Embryonic facial prominence (tissue), 1 donor: ENCODE results near the gene DCAF12.
"Not testable (repeated sequence)": the region's sequence is repeated elsewhere in the genome, so short reads cannot be mapped to it uniquely, and the experiment has no call there.

Experiments
- DNase-seq: peaks from one replicate; pipeline ENCODE4 v3.0.0-alpha.2; 2016; ENCODE audit errors: extremely low spot score

The DCAF12 gene

DNA sequence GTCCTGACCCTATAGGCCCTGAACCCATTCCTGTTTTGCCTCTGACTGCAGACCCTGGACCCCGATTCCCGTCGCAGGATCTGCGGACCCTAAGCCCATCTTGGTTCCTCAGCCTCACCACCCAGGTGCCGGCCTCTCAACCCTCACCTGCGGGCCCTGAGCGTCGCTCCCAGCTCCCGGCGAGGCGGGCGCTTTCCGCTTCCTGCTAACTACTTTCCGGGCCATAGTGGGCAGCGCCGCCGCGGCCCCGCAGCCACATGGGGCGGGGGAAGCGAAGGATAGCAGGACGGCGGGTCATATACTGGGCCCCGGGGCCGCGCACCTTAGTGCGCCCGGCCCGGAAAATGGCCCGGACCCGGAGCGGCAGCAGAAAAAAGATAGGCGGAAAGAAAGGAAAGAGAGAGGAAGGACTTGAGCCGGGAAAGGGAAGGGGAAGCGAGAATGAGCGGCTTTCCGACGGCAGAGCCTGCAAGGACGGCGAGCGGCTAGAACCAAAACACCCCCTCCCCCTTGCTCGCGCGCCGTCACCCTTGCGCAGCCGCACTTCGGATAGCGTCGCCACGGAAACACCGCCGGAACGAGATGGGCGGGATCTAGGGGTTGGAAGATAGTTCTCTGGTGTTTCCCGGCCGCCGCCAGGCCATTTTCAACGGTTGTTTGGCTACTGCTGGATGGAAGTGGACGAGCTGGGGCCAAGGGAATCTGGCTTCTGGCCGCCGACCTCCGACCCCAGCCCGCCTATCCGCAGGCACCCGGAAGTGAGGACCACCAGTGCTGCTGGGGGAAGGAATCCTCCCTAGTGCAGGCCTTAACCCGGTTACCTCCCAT is at the start of gene DCAF12:
Gene DCAF12, minus strand, starts transcription at position 492 of the 828 bp plus-strand sequence. Its CDS starts 267 bp downstream, at position 225.
- DNase-seq: peak; percentile 88

DNA sequence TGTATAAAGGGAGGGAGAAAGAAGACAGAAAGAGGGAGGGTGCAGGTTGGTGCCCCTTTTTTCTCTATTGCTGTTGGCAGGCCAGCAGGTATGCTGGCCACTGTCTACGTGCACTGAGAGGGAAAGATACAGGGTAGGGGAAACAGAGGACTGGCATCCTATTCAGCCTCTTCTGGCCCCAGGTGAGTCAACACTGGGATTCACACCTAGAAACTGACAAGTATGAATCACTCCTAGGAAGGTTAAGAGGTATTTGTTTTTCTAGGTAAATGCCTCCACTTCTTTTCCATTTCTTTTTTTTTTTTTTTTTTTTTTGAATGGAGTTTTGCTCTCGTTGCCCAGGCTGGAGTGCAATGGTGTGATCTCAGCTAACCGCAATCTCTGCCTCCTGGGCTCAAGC is 49.6 kb upstream of the DCAF12 start:
- no peak for DNase-seq

DNA sequence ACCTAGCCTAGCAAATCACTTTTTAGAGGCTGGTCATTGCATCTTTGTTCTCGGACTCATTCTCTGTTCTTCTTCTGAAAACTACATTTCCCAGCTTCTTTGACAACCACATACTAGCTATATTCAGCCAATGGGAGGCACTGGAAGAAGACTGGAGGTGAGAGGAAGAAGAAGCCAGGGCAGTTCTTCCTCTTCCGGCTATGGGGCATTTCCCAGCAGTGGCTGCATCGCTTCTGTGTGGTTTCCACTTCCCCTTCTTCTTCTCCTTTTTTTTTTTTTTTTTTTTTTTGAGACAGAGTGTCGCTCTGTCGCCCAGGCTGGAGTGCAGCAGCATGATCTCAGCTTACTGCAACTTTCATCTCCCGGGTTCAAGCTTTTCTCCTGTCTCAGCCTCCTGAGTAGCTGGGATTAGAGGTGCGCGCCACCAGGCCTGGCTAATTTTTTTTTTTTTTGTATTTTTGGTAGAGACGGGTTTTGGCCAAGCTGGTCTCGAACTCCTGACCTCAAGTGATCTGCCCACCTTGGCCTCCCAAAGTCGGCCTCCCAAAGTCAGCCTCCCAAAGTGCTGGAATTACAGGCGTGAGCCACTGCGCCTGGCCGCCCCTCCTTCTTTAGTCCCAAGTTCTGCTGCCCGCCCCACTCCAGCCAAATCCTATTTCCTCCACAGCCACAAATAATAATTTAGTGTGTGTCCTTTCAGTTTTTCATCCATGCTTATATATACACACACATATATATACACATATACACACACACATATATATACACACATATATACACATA is 45.4 kb upstream of the DCAF12 start:
- no peak for DNase-seq

DNA sequence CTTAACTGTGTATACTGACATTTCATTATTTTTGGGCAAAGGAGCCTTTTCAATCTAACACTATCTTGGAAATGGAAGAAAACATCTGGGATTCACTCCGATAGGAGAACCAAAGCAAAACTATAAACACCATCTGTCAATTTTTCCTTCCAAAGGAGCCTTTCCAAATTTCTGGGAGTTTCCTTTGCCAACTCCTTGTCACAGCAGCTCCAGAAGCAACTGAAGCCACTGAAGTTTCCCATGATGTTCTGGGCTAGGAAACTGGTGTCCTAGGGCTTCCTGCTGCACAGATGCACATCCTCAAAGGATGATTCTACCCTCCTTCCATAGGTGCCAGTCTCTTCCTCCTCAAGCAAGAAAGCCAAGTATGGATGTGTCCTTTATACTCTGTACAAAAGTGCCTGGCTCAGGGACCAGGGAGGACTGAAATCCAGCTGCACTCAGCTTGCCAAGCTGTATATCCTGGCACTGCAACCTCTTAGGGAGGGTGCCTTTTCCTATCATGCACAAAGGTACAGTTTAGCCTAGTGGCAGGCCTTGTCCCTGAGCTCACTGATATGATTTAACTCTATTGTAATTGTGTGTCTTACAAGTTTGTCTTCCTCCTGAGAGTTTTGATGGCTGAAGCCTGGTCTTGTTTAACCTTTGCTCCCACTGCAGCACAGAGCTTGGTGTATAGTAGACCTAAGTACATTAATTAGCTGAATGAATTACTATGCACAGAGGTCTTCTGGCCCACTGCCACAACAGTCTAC is 43.9 kb upstream of the DCAF12 start:
- no peak for DNase-seq

DNA sequence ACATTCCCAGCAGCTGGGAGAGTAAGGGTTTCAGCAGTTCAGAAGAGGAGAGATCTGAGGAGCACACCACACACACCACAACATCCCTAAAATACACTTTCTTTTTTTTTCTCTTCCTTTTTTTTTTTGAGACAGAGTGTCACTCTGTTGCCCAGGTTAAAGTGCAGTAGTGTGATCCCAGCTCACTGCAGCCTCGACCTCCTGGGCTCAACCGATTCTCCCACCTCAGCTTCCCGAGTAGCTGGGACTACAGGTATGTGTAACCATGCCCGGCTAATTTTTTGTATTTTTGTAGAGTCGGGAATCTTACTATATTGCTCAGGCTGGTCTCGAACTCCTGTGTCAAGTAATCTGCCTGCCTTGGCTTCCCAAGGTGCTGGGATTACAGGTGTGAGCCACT is 42.6 kb upstream of the DCAF12 start:
- no peak for DNase-seq

DNA sequence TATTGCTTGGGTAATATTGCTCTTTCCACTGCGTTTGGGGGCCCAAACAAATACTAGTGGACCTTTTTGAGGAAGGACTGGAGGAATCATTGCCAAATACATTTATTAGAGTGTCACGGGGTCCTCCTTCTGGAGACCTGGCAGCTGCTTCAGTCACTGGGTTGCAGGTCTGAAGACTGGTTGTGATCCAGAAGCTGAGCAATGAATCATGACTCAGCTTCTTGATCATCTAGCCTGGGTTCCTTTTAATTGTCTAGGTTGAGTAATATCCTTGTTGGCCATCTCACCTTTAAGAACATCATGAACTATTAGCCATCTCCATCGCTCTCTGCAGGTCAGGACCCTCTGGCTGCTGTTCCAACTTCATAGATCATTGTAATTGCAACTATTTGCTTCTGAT is 36.9 kb upstream of the DCAF12 start:
- DNase-seq: no peak

DNA sequence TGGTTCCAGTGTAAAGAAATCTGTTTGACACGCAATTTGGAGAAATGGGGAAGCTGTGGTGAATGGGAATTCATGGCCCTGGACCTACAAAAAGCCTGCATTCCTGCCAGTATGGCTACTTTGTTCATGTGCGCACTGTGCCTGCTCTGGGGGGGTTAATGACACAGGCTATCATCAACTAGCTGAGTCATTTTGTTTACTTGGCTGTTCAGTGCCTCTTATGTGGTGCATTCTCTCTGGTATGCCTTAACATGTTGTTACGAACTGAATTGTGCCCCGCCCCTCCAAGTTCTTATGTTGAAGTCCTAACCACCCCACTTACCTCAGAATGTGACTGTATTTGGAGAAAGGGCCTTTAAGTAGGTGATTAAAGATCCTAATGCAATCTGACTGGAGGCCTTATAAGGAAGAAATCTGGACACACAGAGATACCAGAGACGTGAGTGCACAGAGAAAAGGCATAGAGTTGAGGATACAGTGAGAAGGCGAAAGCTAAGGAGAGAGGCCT is 31.9 kb upstream of the DCAF12 start:
- no peak for DNase-seq

DNA sequence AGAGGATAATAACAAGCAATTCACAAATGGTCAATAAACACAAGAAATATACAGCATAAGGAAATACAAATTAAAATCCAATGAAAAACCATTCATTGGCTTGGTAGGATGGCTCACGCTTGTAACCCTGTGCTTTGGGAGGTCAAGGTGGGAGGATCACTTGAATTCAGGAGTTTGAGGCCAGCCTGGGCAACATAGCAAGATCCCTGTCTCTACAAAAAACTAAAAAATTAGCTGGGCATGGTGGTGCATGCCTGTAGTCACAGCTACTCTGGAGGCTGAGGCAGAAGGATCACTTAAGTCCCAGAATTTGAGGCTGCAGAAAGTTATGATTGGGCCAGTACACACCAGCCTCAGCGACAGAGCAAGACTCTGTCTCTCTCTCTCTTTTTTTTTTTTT is 31.4 kb upstream of the DCAF12 start:
- no peak for DNase-seq

DNA sequence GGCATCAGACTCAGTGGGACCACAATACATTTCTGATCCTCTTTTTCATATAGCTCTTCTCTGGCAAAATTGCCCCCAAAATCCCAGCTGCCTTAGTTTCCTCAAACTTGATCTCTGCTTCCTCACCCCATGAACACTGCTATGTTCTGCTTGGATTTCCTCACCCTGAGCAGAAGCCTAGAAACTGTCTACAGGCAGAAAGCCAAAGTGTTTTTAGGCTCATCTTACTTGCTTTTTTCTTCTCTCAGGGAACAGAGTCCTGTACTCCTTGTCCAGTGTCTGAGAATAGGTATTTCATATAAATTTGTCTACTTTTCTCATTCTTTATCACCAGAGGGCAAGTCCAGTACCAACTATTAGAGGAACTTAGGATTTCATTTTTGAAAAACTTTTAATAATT is 30.8 kb upstream of the DCAF12 start:
- DNase-seq: no peak

DNA sequence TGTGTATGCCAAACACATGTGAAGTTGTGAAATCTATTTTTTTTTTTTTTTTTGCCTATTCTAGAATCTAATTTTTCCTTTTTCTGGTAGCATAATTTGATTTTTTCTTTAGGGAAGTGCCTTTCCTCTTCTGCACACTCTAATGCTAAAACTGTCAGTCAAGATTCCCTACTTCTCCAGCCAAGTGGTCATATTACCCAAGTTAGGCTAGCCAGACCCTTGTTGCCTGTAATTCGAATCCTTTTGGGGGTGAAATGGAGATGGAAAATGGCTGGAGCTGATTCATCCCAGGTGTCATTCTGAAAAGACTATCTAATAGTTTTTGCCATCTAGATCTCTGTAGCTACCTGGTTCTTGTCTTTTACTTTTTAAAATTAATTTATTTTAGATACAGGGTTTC is 27.6 kb upstream of the DCAF12 start:
- no peak for DNase-seq

DNA sequence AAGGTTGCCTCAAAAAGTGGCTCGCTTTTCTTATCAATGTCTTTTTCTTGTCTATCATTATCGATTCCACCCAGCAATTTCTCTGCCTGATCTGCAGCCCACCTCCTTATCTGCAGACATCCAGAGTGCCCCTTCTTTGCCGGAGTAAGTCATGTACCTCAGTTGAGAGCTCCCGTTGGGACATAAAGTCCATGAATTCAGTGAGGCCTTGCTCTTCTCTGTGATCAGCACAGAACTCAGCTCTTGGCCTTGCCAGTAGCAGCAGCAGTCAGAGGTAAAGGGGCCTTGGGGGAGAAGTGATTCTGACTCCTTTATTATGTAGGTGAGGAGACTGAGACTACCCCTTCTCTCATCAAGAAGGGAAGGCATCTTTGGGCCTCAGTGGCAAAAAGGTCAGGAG is 24.9 kb upstream of the DCAF12 start:
- DNase-seq: no peak

DNA sequence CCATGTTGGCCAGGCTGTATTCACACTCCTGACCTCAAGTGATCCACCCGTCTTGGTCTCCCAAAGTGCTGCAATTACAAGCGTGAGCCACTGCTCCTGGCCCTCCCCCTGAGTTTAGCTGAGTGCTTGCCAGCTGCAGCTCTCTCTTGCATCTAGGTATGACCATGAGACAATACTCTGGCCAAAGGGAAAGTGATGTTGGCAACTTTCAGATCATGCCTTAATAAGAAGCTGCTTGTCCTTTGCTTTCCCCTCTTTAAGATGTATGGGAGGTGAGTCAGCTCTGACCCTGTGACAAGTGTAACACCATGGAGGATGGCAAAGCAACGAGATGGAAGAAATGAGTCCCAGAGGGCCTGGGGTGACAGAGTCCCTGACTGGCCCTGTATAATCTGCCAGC is 18.7 kb upstream of the DCAF12 start:
- DNase-seq: no peak

DNA sequence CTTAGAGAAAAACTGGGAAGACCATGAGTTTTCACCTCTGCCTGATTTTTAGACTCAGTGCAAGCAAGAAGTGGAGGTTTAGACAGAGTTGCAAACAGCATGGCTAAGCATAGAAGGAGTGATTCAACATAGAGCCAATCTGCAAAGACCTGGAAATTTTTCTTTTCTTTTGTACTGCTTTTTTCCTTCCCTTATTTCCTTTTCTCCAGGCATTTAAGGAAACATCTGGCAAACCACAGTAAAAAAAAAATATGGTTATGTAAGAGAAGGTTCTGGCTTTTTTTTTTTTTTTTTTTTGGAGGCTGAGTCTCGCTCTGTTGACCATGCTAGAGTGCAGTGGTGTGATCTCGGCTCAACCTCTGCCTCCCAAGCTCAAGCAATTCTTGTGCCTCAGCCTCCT is 16.6 kb upstream of the DCAF12 start:
- no peak for DNase-seq

DNA sequence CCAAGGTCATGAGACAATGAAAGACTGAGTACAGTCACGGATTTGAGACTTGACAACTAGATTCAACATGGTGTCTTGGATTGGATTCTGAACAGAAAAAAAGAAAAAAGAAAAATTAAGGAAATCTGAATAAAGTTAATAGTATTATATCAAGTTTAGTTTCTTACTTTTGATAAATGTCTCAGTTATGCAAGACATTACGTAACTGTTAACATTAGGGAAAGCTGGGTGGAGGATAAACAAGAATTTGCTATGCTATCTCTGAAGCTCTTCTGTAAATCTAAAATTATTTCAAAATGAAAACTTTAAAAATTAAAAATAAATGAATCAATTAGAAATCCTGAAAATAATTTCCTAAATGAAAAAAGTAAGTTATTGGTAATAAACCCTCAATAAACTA is 14.4 kb upstream of the DCAF12 start:
- DNase-seq: no peak

DNA sequence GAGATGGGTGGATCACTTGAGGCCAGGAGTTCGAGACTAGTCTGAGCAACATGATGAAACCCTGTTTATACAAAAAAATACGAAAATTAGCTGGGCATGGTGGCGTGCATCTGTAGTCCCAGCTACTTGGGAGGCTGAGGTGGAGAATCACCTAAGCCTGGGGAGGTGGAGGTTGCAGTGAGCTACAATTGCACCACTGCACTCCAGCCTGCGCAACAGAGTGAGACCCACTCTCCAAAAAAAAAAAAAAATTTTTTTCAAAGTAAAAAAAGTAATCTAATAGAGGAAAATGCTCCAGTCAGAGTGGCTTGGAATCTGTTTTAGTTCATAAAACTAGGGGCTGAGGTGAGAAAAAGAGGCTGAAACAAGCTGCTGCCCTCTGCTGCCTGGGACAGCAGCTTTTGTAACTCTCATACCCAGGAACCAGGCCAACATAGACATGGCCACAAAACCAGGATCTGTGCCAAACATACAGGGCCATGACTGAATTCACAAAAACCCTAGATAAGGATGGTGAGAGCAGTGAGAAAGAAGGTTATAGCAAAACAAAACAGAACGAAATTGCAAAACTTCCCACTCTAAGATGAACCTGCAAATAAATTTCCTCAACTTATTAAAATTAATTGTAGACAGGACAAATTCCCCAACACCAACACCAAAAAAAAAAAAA is 13.1 kb upstream of the DCAF12 start:
- DNase-seq: no peak

DNA sequence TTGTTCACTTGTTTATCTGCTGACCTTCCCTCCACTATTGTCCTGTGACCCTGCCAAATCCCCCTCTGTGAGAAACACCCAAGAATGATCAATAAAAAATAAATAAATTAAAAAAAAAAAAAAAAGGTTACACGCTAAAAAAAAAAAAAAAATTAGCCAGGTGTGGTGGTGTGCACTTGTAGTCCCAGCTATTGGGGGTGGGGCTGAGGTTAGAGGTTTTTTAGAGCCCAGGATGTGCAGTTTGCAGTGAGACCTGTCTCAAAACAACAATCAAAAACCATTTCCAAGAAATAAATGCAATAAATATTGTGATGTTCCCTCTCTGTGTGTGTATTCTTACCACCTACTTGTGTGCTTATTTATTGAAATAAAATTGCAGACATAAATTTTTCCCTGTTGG is 12.1 kb upstream of the DCAF12 start:
- not testable (repeated sequence) for DNase-seq

DNA sequence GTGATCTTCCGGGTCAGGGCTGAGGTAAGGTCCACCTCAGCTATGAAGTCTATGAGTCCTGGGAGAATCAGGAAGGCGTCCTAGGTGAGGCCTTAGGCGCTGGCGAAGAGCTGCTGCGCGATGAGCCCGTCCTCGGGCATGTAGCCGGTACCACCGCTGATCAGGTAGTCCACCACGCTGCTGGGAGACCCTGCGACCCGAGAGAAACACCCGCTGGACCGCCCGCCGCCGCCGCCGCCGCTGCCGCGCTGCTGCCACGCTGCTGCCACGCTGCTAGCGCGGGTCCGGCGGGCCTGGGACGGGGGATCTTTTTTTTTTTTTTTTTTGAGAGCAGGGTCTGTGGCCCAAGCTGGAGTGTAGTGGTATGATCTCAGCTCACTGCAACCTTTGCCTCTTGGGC is 8.0 kb upstream of the DCAF12 start:
- DNase-seq: no peak

DNA sequence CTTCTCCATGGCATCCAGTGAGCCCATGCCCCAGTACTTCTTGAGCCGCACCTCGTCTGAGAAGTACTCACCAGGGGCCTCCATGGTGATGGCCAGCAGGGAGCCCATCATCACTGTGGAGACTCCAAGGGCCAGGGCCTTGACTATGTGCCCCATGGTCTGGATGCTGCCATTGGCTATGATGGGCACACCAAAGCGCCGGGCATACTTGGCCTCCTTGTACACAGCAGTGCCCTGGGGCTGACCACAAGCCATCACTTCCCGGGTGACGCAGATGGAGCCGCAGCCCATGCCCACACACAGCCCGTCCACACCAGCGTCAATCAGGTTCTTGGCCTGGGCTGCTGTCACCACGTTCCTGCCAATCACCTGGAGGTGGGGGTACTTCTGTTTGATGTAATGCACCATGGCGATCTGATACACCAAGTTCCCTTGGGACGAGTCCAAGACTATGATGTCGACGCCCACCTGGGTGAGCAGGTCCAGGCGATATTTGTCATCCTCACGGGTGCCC is 7.0 kb upstream of the DCAF12 start:
- DNase-seq: no peak

DNA sequence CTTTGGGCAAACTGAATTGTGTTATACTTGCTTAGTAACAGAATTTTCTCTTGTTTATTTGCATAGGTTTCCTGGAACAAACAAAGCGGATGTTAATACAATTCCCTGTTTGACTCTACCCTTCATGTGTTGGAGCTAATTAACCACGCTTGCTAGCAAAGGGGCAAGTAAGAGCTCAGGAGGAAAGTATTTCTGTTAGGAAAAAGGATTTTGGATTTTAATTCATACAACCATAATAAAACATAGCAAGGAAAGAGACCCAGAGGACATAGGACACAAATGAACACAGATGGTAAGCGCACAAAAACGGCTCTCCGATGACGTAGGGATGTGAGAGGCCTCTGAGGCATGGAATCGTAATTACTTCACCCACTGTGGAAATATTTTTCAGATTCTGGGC is 5.1 kb upstream of the DCAF12 start:
- DNase-seq: no peak

DNA sequence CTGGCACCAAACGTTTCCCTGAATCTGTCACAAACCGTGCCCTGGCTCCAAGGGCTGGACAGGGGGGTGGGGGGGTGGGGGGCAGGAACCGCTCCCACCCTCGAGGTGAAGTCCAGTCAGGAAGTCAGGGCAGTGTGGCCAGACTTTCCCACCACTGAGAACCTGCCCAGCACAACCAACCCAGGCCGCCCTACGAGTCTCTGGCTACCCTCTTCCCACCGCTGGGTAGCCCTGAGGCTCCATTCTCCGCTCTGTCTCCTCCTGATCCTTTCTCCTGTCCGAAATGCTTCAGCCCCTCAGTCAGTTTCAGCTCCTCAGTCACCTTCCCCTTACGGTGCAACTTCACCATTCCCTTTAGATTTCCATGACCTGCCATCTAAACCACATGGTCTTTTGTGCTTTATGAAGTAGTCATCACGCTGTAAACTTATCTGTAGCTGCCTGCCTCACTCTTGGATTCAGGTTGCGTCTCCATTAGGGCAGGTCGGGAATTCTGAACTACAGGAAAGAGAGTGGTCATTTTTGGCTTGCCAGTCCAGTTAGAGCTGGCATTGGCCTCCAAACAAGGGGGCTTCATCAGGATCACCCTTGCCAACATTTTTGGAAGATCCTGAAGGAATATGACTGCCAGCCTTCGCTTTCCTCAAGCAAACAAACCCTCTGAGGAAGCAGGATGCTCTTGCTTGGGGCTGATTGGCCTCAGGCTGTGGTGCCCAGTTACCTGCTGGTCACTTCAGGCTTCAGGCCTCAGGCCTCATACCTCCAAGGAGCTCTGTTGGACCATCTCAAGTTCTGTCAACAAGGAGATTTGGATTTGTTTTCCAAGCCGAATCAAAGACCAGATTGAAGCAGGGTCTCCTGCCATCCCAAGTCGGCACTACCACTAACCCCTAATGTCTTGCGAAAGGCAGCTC is 794 bp upstream of the DCAF12 start:
- DNase-seq: no peak
